Stimulated activated CD4-positive, alpha-beta T cell treated with anti-CD3 and anti-CD28 coated beads, Interleukin-15, amount 100 ng/mL, for 48 hours (primary cell): Measurements from ENCODE around the gene LINC01488.

Experiments used
- DNase-seq, 2 donors: peaks; one replicate each; pipeline ENCODE4 v3.0.0-alpha.2; 2020; ENCODE audit warnings: low read depth in 2 of 2

Gene LINC01488

GRCh38 chr11:69492201-69492991, 10.9 kb downstream of the LINC01488 start:
- DNase-seq = no peak

GRCh38 chr11:69493931-69494821, 12.7 kb downstream of the LINC01488 start:
- DNase-seq = no peak

GRCh38 chr11:69494851-69495250, 13.4 kb downstream of the LINC01488 start:
- no peak for DNase-seq

- DNase-seq = no peak
Measured at GRCh38 chr11:69495441-69496201, 14.2 kb downstream of the LINC01488 start.

GRCh38 chr11:69496202-69496557, 14.7 kb downstream of the LINC01488 start:
- no peak for DNase-seq

- DNase-seq = no peak
Measured at GRCh38 chr11:69496631-69497220, 15.3 kb downstream of the LINC01488 start.

- DNase-seq = no peak
Measured at GRCh38 chr11:69497221-69497787, 15.8 kb downstream of the LINC01488 start.

- no peak for DNase-seq
Measured at GRCh38 chr11:69498614-69499175, 17.2 kb downstream of the LINC01488 start.

- no peak for DNase-seq
Measured at GRCh38 chr11:69499186-69499917, 17.9 kb downstream of the LINC01488 start.

GRCh38 chr11:69499918-69500284, 18.4 kb downstream of the LINC01488 start:
- no peak for DNase-seq

- no peak for DNase-seq
Measured at GRCh38 chr11:69500285-69501120, 19.0 kb downstream of the LINC01488 start.

- no peak for DNase-seq
Measured at GRCh38 chr11:69501121-69501489, 19.6 kb downstream of the LINC01488 start.

- DNase-seq = no peak
Measured at GRCh38 chr11:69501891-69502860, 20.7 kb downstream of the LINC01488 start.

GRCh38 chr11:69504127-69504526, 22.7 kb downstream of the LINC01488 start:
- no peak for DNase-seq

- no peak for DNase-seq
Measured at GRCh38 chr11:69504576-69505335, 23.3 kb downstream of the LINC01488 start.

GRCh38 chr11:69508974-69509373, 27.5 kb downstream of the LINC01488 start:
- DNase-seq = no peak

- DNase-seq = no peak
Measured at GRCh38 chr11:69509381-69509780, 27.9 kb downstream of the LINC01488 start.
